GM19395 (cell line): ENCODE measurements around the gene TRIML1.

ENCODE experiments used
- ATAC-seq: cut with Tn5 transposase; IDR thresholded peaks from one replicate; pipeline ENCODE4 v1.9.1; 2021; ENCODE audit warnings: mild to moderate bottlenecking, moderate library complexity; ENCODE audit not compliant: unreplicated experiment

Gene TRIML1

GRCh38 chr4:188139141-188139540, at the start of gene TRIML1:
Gene TRIML1 (plus strand): TSS chr4:188139441. CDS start chr4:188139559, 118 bp downstream.
- ATAC-seq: no peak

- no peak for ATAC-seq
Observed at GRCh38 chr4:188092824-188093223, 46.4 kb upstream of the TRIML1 start.

GRCh38 chr4:188106454-188106853, 32.8 kb upstream of the TRIML1 start:
- ATAC-seq: no peak

- ATAC-seq: no peak
Observed at GRCh38 chr4:188107931-188108843, 31.1 kb upstream of the TRIML1 start.

- ATAC-seq: no peak
Observed at GRCh38 chr4:188109157-188109755, 30.0 kb upstream of the TRIML1 start, which contains the start of gene TRIML2. Gene TRIML2 (minus strand): TSS chr4:188109603. CDS start chr4:188105368, 4,235 bp downstream.

GRCh38 chr4:188110036-188110435, 29.2 kb upstream of the TRIML1 start:
- ATAC-seq: no peak

- ATAC-seq: no peak
Observed at GRCh38 chr4:188110741-188111471, 28.3 kb upstream of the TRIML1 start.

GRCh38 chr4:188111955-188112354, 27.3 kb upstream of the TRIML1 start:
- no peak for ATAC-seq

- ATAC-seq: no peak
Observed at GRCh38 chr4:188113156-188113555, 26.1 kb upstream of the TRIML1 start.

GRCh38 chr4:188117631-188118324, 21.5 kb upstream of the TRIML1 start:
- no peak for ATAC-seq

GRCh38 chr4:188121530-188121929, 17.7 kb upstream of the TRIML1 start:
- ATAC-seq: no peak

GRCh38 chr4:188127214-188127874, 11.9 kb upstream of the TRIML1 start:
- ATAC-seq: no peak

- ATAC-seq: no peak
Observed at GRCh38 chr4:188130355-188130754, 8.9 kb upstream of the TRIML1 start.

GRCh38 chr4:188132232-188132631, 7.0 kb upstream of the TRIML1 start:
- ATAC-seq: no peak

- no peak for ATAC-seq
Observed at GRCh38 chr4:188138227-188138626, 1.0 kb upstream of the TRIML1 start.

GRCh38 chr4:188139671-188140070, 430 bp downstream of the TRIML1 start:
- no peak for ATAC-seq

- no peak for ATAC-seq
Observed at GRCh38 chr4:188143731-188144130, 4.5 kb downstream of the TRIML1 start.

GRCh38 chr4:188145601-188146000, 6.4 kb downstream of the TRIML1 start:
- ATAC-seq: no peak

- no peak for ATAC-seq
Observed at GRCh38 chr4:188146618-188147017, 7.4 kb downstream of the TRIML1 start.

- ATAC-seq: no peak
Observed at GRCh38 chr4:188147176-188147575, 7.9 kb downstream of the TRIML1 start.
